ENCODE measurements around the gene PELO. TPM values are rescaled to one million over a fixed set of nuclear protein-coding genes. Genes with fewer than 3 reads are reported as not detected.
"Not testable (repeated sequence)": the region's sequence is repeated elsewhere in the genome, so short reads cannot be mapped to it uniquely, and the experiment has no call there.

PELO gene
- total RNA-seq, 2 experiments from 2014 or later: 24.8 TPM

DNA sequence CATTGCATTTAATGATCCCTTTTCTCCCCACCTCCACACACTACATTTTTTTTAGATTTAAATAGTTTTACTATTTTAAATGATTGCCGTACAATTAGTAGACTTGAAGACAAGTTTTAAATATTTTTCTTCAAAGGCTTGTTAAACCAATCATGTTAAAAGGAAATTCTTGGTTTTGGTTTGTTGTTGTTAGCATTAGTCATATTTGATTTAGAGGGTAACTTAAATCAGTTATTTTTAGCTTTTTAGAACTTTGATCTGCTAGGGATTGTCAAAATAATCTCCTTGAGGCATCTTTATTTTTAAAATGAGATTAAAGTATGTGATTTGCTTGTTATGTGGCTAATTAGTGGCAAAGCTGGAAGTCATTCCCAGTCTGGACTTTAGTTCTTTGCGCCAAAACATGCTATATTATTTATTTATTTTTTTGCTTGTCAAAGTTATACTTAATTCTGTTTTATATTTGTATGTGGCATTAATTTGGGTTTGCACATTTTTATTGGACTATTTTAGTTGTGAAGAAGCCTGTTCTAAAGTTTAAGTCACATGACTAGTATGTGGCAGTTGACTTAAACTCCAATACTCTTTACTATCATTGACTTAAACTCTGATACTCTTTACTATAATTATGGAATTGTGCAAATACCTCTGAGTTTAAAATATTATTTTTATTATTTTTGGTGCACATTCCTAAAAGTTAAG, 14.7 kb downstream of the PELO start:
- Mint-ChIP-seq H3K4me3 (peak overlapping the region; percentile 95), H3K27me3 (no peaks in the 10 kb centered on the region), H3K36me3 (peaks cover 46% of the 10 kb centered on the region), H3K9me3 (no peaks in the 10 kb centered on the region), H3K4me1 (peaks cover 40% of the 10 kb centered on the region), H3K27ac (no peak overlapping the region)
- DNase-seq: no peak

- no peak for DNase-seq
- no peaks in the 10 kb centered on the region for H3K27me3 Mint-ChIP-seq
- peaks cover 48% of the 10 kb centered on the region for H3K36me3 Mint-ChIP-seq
- H3K4me1 Mint-ChIP-seq: peaks cover 42% of the 10 kb centered on the region
- H3K27ac Mint-ChIP-seq: no peak overlapping the region
- H3K9me3 Mint-ChIP-seq: no peaks in the 10 kb centered on the region
- peak overlapping the region; percentile 32 for H3K4me3 Mint-ChIP-seq
These were observed 15.2 kb downstream of the PELO start for GRCh38 chr5:52802974-52803336.

- DNase-seq: no peak
- Mint-ChIP-seq H3K27me3 (no peaks in the 10 kb centered on the region), H3K9me3 (no peaks in the 10 kb centered on the region), H3K36me3 (peaks cover 46% of the 10 kb centered on the region), H3K4me3 (peak overlapping the region; percentile 35), H3K27ac (no peak overlapping the region), H3K4me1 (peaks cover 30% of the 10 kb centered on the region)
These were observed 16.7 kb downstream of the PELO start for GRCh38 chr5:52804387-52804791.

GRCh38 chr5:52804981-52805380, 17.3 kb downstream of the PELO start:
- H3K36me3 Mint-ChIP-seq: peaks cover 44% of the 10 kb centered on the region
- no peak overlapping the region for H3K27ac Mint-ChIP-seq
- no peak for DNase-seq
- H3K4me1 Mint-ChIP-seq: peaks cover 30% of the 10 kb centered on the region
- no peaks in the 10 kb centered on the region for H3K27me3 Mint-ChIP-seq
- no peak overlapping the region for H3K4me3 Mint-ChIP-seq
- no peaks in the 10 kb centered on the region for H3K9me3 Mint-ChIP-seq

DNA sequence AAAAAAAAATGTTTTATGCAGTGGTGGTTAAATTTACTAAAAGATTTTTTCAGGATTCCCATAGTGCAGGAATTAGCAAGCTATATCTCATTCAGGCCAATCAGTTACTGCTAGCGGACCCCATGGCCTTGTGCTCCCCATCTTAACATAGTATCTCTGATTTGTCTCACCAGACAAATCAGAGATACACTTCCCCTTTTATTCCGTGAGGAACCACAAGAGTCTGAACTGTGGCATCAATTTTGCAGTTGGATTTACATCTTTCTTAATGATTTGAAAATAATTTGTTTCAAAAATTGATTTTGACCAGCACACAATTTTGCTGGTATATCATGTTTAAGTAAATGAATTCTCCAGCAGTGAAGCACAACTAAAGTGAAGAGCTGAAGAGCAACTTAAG, 17.9 kb downstream of the PELO start:
- H3K27ac Mint-ChIP-seq: no peak overlapping the region
- H3K4me1 Mint-ChIP-seq: peaks cover 30% of the 10 kb centered on the region
- no peak overlapping the region for H3K4me3 Mint-ChIP-seq
- peaks cover 38% of the 10 kb centered on the region for H3K36me3 Mint-ChIP-seq
- H3K9me3 Mint-ChIP-seq: no peaks in the 10 kb centered on the region
- DNase-seq: no peak
- no peaks in the 10 kb centered on the region for H3K27me3 Mint-ChIP-seq

DNA sequence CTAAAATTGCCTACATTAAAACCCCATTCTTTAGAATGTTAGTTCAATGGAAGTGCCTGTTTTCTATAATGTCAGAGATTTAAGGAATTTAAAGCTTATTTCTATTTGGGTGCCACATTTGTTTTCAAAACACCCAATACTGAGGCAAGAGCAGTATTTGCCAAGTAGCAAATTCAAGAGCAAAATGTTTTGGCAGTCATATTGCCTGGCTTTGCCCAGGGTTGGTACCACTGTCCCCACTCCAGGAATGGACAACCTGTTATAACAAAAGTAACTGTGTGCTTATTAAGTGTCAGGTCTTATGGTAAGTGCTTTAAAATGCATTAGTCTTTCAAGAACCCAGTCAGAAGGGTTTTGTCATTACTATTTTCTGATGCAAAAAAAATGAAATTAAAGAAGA, 19.3 kb downstream of the PELO start:
- Mint-ChIP-seq H3K9me3 (no peaks in the 10 kb centered on the region), H3K36me3 (peaks cover 24% of the 10 kb centered on the region), H3K27me3 (no peaks in the 10 kb centered on the region), H3K4me1 (peaks cover 22% of the 10 kb centered on the region), H3K4me3 (no peak overlapping the region), H3K27ac (no peak overlapping the region)
- no peak for DNase-seq

- Mint-ChIP-seq H3K4me1 (peaks cover 22% of the 10 kb centered on the region), H3K9me3 (no peaks in the 10 kb centered on the region), H3K4me3 (no peak overlapping the region), H3K27me3 (no peaks in the 10 kb centered on the region), H3K27ac (no peak overlapping the region), H3K36me3 (peaks cover 20% of the 10 kb centered on the region)
- DNase-seq: no peak
These were observed 20.0 kb downstream of the PELO start for GRCh38 chr5:52807723-52808122.

GRCh38 chr5:52808316-52808901, 20.7 kb downstream of the PELO start:
- Mint-ChIP-seq H3K36me3 (peaks cover 17% of the 10 kb centered on the region), H3K4me1 (peaks cover 18% of the 10 kb centered on the region), H3K27ac (no peak overlapping the region), H3K4me3 (no peak overlapping the region), H3K9me3 (no peaks in the 10 kb centered on the region), H3K27me3 (no peaks in the 10 kb centered on the region)
- DNase-seq: no peak

- peaks cover 9% of the 10 kb centered on the region for H3K4me1 Mint-ChIP-seq
- no peak overlapping the region for H3K27ac Mint-ChIP-seq
- no peak overlapping the region for H3K4me3 Mint-ChIP-seq
- DNase-seq: no peak
- peaks cover 10% of the 10 kb centered on the region for H3K36me3 Mint-ChIP-seq
- no peaks in the 10 kb centered on the region for H3K9me3 Mint-ChIP-seq
- H3K27me3 Mint-ChIP-seq: no peaks in the 10 kb centered on the region
These were observed 22.2 kb downstream of the PELO start for GRCh38 chr5:52809884-52810283.

GRCh38 chr5:52810426-52810825, 22.7 kb downstream of the PELO start:
- Mint-ChIP-seq H3K4me3 (no peak overlapping the region), H3K27ac (no peak overlapping the region), H3K27me3 (no peaks in the 10 kb centered on the region), H3K4me1 (peaks cover 8% of the 10 kb centered on the region), H3K36me3 (peaks cover 7% of the 10 kb centered on the region), H3K9me3 (no peaks in the 10 kb centered on the region)
- DNase-seq: no peak

GRCh38 chr5:52811067-52811749, 23.5 kb downstream of the PELO start:
- Mint-ChIP-seq H3K36me3 (peaks cover 6% of the 10 kb centered on the region), H3K4me1 (peaks cover 5% of the 10 kb centered on the region), H3K4me3 (no peak overlapping the region), H3K9me3 (no peaks in the 10 kb centered on the region), H3K27me3 (no peaks in the 10 kb centered on the region), H3K27ac (no peak overlapping the region)
- no peak for DNase-seq

GRCh38 chr5:52814352-52815148, 26.8 kb downstream of the PELO start:
- peaks cover 2% of the 10 kb centered on the region for H3K9me3 Mint-ChIP-seq
- no peak overlapping the region for H3K4me3 Mint-ChIP-seq
- H3K27me3 Mint-ChIP-seq: no peaks in the 10 kb centered on the region
- no peak overlapping the region for H3K27ac Mint-ChIP-seq
- peaks cover 3% of the 10 kb centered on the region for H3K36me3 Mint-ChIP-seq
- H3K4me1 Mint-ChIP-seq: no peaks in the 10 kb centered on the region
- DNase-seq: no peak

- no peaks in the 10 kb centered on the region for H3K4me1 Mint-ChIP-seq
- no peak overlapping the region for H3K27ac Mint-ChIP-seq
- H3K9me3 Mint-ChIP-seq: peaks cover 2% of the 10 kb centered on the region
- H3K27me3 Mint-ChIP-seq: no peaks in the 10 kb centered on the region
- H3K4me3 Mint-ChIP-seq: no peak overlapping the region
- no peak for DNase-seq
- H3K36me3 Mint-ChIP-seq: peaks cover 3% of the 10 kb centered on the region
These were observed 30.1 kb downstream of the PELO start for GRCh38 chr5:52817818-52818217.

- Mint-ChIP-seq H3K4me1 (no peaks in the 10 kb centered on the region), H3K4me3 (no peak overlapping the region), H3K36me3 (peaks cover 3% of the 10 kb centered on the region), H3K27me3 (no peaks in the 10 kb centered on the region), H3K9me3 (peaks cover 2% of the 10 kb centered on the region), H3K27ac (no peak overlapping the region)
- DNase-seq: no peak
These were observed 30.6 kb downstream of the PELO start for GRCh38 chr5:52818360-52818759.

DNA sequence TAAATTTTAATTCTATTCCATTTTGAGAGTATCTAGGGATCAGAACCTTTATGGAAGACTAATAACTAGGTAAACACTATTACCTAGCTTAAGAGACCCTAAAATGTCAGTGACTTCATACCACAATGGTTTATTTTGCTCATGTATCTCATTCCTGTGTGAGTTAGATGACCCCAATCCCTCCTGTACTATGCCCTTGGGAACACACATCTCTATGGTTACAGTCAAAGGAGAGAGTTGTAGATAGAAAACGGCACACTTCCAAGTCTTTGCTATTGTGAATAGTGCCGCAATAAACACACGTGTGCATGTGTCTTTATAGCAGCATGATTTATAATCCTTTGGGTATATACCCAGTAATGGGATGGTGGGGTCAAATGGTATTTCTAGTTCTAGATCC, 31.1 kb downstream of the PELO start:
- not testable (repeated sequence) for H3K9me3 Mint-ChIP-seq, H3K4me3 Mint-ChIP-seq, H3K36me3 Mint-ChIP-seq, H3K4me1 Mint-ChIP-seq, H3K27me3 Mint-ChIP-seq, DNase-seq, H3K27ac Mint-ChIP-seq
